ENCODE measurements around the gene NDUFS1. TPM values are rescaled to one million over a fixed set of nuclear protein-coding genes. Genes with fewer than 3 reads are reported as not detected.
A peak's percentile ranks its signal among the peaks of the same experiment; 100 is the strongest.

NDUFS1 gene
- total RNA-seq, 1 experiment from 2014 or later, result 110 TPM

DNA sequence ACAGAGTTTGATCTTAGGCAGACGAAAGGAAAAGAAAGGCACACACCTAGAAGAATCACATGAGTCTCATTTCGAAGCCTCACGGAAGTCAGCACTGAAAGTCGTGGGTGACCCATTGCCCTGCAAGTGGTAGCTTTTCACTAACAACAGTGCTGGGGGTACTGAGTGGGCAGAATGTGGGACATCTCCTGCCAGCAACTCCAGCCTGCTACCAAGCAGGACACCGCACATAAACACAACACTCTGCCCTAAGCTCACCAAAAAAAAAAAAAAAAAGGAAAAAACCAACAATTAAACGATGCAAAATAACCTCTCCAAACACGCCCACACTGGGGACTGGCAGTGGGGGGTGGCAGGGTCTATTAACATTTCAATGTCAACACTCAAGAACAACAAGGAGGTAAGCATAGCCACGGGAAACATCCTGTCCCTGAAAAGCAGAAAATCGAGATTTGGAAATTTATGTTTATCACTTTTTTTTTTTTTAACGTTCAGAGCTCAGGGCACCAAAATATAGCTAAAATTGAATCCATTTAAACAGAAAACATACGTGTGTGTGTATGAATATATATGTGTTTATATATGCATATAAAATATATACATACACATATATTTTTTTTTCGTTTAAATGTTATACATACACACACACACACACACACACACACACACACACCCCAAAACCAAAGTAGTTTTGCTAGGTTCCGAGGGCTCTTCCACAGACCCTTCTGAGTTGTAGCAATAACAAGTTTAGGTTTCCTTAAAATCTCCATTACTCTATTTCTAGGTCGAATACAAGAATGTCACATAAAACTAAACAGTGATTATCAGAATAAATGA lies 75.4 kb downstream of the NDUFS1 start:
- Histone ChIP-seq H3K4me1 (ENCODE audit: insufficient read depth, low read length) (peaks cover 16% of the 10 kb centered on the region), H3K4me3 (ENCODE audit: low read length) (peak overlapping the region; percentile 95), H3K9me3 (ENCODE audit: low read length) (no peaks in the 10 kb centered on the region), H3K27ac (ENCODE audit: low read length) (peak overlapping the region; percentile 87; the same call in 1 of the 2 replicates), H3K4me2 (ENCODE audit: low read length) (peak overlapping the region; percentile 99), H3K79me2 (ENCODE audit: low read length) (peaks cover 84% of the 10 kb centered on the region), H2AFZ (ENCODE audit: low read length) (peak overlapping the region; percentile 56), H3K9me2 (replicated peaks; ENCODE audit: low read length) (no peaks in the 10 kb centered on the region), H3K9ac (ENCODE audit: low read length) (peak overlapping the region; percentile 98), H3F3A (ENCODE audit: low read length, unreplicated experiment) (no peaks in the 10 kb centered on the region), H3K36me3 (ENCODE audit: low read depth, low read length) (no peaks in the 10 kb centered on the region), H4K20me1 (ENCODE audit: low read length) (no peaks in the 10 kb centered on the region), H3K27me3 (ENCODE audit: low read length) (no peaks in the 10 kb centered on the region)
- ATAC-seq (no peak), DNase-seq (peak; percentile 16)
- TF ChIP-seq EZH2phosphoT487 (IDR thresholded peaks at IDR 0.05; ENCODE audit: borderline replicate concordance, low read length) (no peak), EZH2 (IDR thresholded peaks at IDR 0.05; ENCODE audit: low read length, unreplicated experiment) (no peak)
- TF ChIP-seq, protein P1, sequence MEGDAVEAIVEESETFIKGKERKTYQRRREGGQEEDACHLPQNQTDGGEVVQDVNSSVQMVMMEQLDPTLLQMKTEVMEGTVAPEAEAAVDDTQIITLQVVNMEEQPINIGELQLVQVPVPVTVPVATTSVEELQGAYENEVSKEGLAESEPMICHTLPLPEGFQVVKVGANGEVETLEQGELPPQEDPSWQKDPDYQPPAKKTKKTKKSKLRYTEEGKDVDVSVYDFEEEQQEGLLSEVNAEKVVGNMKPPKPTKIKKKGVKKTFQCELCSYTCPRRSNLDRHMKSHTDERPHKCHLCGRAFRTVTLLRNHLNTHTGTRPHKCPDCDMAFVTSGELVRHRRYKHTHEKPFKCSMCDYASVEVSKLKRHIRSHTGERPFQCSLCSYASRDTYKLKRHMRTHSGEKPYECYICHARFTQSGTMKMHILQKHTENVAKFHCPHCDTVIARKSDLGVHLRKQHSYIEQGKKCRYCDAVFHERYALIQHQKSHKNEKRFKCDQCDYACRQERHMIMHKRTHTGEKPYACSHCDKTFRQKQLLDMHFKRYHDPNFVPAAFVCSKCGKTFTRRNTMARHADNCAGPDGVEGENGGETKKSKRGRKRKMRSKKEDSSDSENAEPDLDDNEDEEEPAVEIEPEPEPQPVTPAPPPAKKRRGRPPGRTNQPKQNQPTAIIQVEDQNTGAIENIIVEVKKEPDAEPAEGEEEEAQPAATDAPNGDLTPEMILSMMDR (conservative IDR thresholded peaks at IDR 0.05; ENCODE audit: low read depth, low read length), result no peak
- POLR2A ChIA-PET (ENCODE audit: unreplicated experiment), result no interaction called here
- TSS peak; percentile 19 for BruUV-seq (replicated peaks)
- CTCF ChIA-PET, result no interaction called here
- intact Hi-C loops (cut with micrococcal nuclease), result loop anchor here (2.0 to 5.0 kb wide), 3 partner anchors 23 to 62 kb away; no protein-coding TSS in a partner anchor

DNA sequence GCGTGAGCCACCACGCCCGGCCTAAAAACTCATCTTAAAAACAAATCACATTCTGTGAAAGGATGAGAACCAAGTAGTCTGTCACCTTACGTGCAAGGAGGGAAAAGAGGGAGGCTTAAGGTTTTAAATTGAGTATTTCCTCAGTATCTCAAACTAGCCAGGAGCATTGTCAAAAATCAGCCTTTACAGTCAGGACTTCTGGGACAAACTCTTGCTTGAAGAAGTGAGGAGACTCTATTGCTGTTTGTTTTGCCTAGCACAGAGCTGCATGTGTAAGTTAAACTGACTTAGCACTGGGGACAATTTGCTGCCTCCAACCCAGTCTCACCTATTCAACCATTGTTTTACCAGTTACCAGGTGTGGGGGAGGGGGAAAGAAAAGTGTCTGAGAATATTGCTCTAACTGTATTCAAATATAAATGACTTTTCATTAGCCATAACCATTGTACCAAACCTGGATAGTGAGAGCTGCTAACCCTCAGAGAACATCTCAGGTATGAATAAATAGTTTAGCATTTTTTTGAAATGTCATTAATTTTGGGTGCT lies 76.9 kb downstream of the NDUFS1 start:
- POLR2A ChIA-PET (ENCODE audit: unreplicated experiment), result no interaction called here
- intact Hi-C loops (cut with micrococcal nuclease), result loop anchor here (5.0 kb wide), 2 partner anchors 45 to 60 kb away; no protein-coding TSS in a partner anchor

More for the DNA sequence above, 76.9 kb downstream of the NDUFS1 start:
- Histone ChIP-seq H2AFZ (ENCODE audit: low read length) (no peak overlapping the region), H3K4me2 (ENCODE audit: low read length) (no peak overlapping the region), H3K36me3 (ENCODE audit: low read depth, low read length) (no peaks in the 10 kb centered on the region), H3K4me1 (ENCODE audit: insufficient read depth, low read length) (peaks cover 14% of the 10 kb centered on the region), H3F3A (ENCODE audit: low read length, unreplicated experiment) (no peaks in the 10 kb centered on the region), H3K9ac (ENCODE audit: low read length) (no peak overlapping the region), H3K79me2 (ENCODE audit: low read length) (peaks cover 85% of the 10 kb centered on the region), H3K9me3 (ENCODE audit: low read length) (no peaks in the 10 kb centered on the region), H3K4me3 (ENCODE audit: low read length) (no peak overlapping the region), H3K27me3 (ENCODE audit: low read length) (no peaks in the 10 kb centered on the region), H3K9me2 (replicated peaks; ENCODE audit: low read length) (no peaks in the 10 kb centered on the region), H3K27ac (ENCODE audit: low read length) (no peak overlapping the region), H4K20me1 (ENCODE audit: low read length) (no peaks in the 10 kb centered on the region)
- DNase-seq (no peak), ATAC-seq (no peak)
- CTCF ChIA-PET, result no interaction called here
- BruUV-seq (replicated peaks), result no TSS peak
- TF ChIP-seq EZH2 (IDR thresholded peaks at IDR 0.05; ENCODE audit: low read length, unreplicated experiment) (no peak), EZH2phosphoT487 (IDR thresholded peaks at IDR 0.05; ENCODE audit: borderline replicate concordance, low read length) (no peak)
- TF ChIP-seq, protein P1 (conservative IDR thresholded peaks at IDR 0.05; ENCODE audit: low read depth, low read length), result no peak
